ENCODE measurements around the gene MMP25. TPM values are rescaled to one million over a fixed set of nuclear protein-coding genes. Genes with fewer than 3 reads are reported as not detected.

The MMP25 gene
- total RNA-seq, 4 donors from 2014 or later, result under 0.01 to 4.5 (median 0.12) TPM

GRCh38 chr16:3007957-3008689 is 38.2 kb upstream of the MMP25 start:
- intact Hi-C loops (cut with DNase I), result no loop called here
- no peaks in the 10 kb centered on the region for H3K36me3 ChIP-seq
- peaks cover 0 to 86% (median 23%) of the 10 kb centered on the region in 4 donors for H3K27me3 ChIP-seq
- peak overlapping the region in 1 of 4 donors; percentile 16 for H3K4me3 ChIP-seq
- TF ChIP-seq POLR2AphosphoS5 (IDR thresholded peaks at IDR 0.05) (no peak), CTCF (IDR thresholded peaks at IDR 0.05) (no peak), EP300 (IDR thresholded peaks at IDR 0.05) (no peak), POLR2A (IDR thresholded peaks at IDR 0.05; ENCODE audit: low read depth) (no peak)
- H3K4me1 ChIP-seq, result peaks cover 3 to 18% (median 12%) of the 10 kb centered on the region in 4 donors
- H3K27ac ChIP-seq (replicated peaks in 1 of 4), result no peak overlapping the region
- no peak for DNase-seq (ENCODE audit: extremely low spot score)
- WGBS, result 29% methylated on average over 13 of the region's 17 CpGs
- no peaks in the 10 kb centered on the region for H3K9me3 ChIP-seq

- H3K36me3 ChIP-seq, result no peaks in the 10 kb centered on the region
- no peak for DNase-seq (ENCODE audit: extremely low spot score)
- TF ChIP-seq POLR2A (IDR thresholded peaks at IDR 0.05; ENCODE audit: low read depth) (no peak), POLR2AphosphoS5 (IDR thresholded peaks at IDR 0.05) (no peak), EP300 (IDR thresholded peaks at IDR 0.05) (no peak), CTCF (IDR thresholded peaks at IDR 0.05) (no peak)
- H3K4me3 ChIP-seq, result no peak overlapping the region
- peaks cover 3 to 15% (median 9%) of the 10 kb centered on the region in 4 donors for H3K4me1 ChIP-seq
- peaks cover 0 to 89% (median 23%) of the 10 kb centered on the region in 4 donors for H3K27me3 ChIP-seq
- no peak overlapping the region for H3K27ac ChIP-seq (replicated peaks in 1 of 4)
- WGBS, result 60% methylated on average over 4 of the region's 4 CpGs
- intact Hi-C loops (cut with DNase I), result no loop called here
- no peaks in the 10 kb centered on the region for H3K9me3 ChIP-seq
These were observed 37.7 kb upstream of the MMP25 start for GRCh38 chr16:3008690-3009037.

- peaks cover 0 to 97% (median 22%) of the 10 kb centered on the region in 4 donors for H3K27me3 ChIP-seq
- H3K4me1 ChIP-seq, result peaks cover 3 to 10% (median 4%) of the 10 kb centered on the region in 4 donors
- no peak overlapping the region for H3K4me3 ChIP-seq
- H3K36me3 ChIP-seq, result no peaks in the 10 kb centered on the region
- no peak for DNase-seq (ENCODE audit: extremely low spot score)
- TF ChIP-seq POLR2A (IDR thresholded peaks at IDR 0.05; ENCODE audit: low read depth) (no peak), CTCF (IDR thresholded peaks at IDR 0.05) (no peak), EP300 (IDR thresholded peaks at IDR 0.05) (no peak), POLR2AphosphoS5 (IDR thresholded peaks at IDR 0.05) (no peak)
- 56% methylated on average over 21 of the region's 21 CpGs for WGBS
- H3K9me3 ChIP-seq, result no peaks in the 10 kb centered on the region
- no peak overlapping the region for H3K27ac ChIP-seq (replicated peaks in 1 of 4)
- intact Hi-C loops (cut with DNase I), result no loop called here
These were observed 36.6 kb upstream of the MMP25 start for GRCh38 chr16:3009568-3010390.

- H3K27me3 ChIP-seq, result peaks cover 0 to 96% (median 21%) of the 10 kb centered on the region in 4 donors
- H3K4me1 ChIP-seq, result peaks cover 0 to 4% (median 0%) of the 10 kb centered on the region in 4 donors
- TF ChIP-seq POLR2A (IDR thresholded peaks at IDR 0.05; ENCODE audit: low read depth), result no peak
- H3K27ac ChIP-seq (replicated peaks in 1 of 4), result no peak overlapping the region
- no peaks in the 10 kb centered on the region for H3K9me3 ChIP-seq
- no peaks in the 10 kb centered on the region for H3K36me3 ChIP-seq
- WGBS, result 92% methylated on average over 8 of the region's 8 CpGs
- no peak for DNase-seq (ENCODE audit: extremely low spot score)
- no peak overlapping the region for H3K4me3 ChIP-seq
- intact Hi-C loops (cut with DNase I), result no loop called here
These were observed 35.9 kb upstream of the MMP25 start for GRCh38 chr16:3010510-3010909.

- 23% methylated on average over 13 of the region's 19 CpGs for WGBS
- Histone ChIP-seq H3K4me3 (no peak overlapping the region), H3K27me3 (peaks cover 0 to 85% (median 24%) of the 10 kb centered on the region in 4 donors), H3K4me1 (peaks cover 0 to 4% (median 0%) of the 10 kb centered on the region in 4 donors), H3K27ac (replicated peaks in 1 of 4) (no peak overlapping the region), H3K36me3 (no peaks in the 10 kb centered on the region), H3K9me3 (no peaks in the 10 kb centered on the region)
- TF ChIP-seq CTCF (IDR thresholded peaks at IDR 0.05) (no peak), EP300 (IDR thresholded peaks at IDR 0.05) (no peak), POLR2A (IDR thresholded peaks at IDR 0.05; ENCODE audit: low read depth) (no peak), POLR2AphosphoS5 (IDR thresholded peaks at IDR 0.05) (no peak)
- no peak for DNase-seq (ENCODE audit: extremely low spot score)
- intact Hi-C loops (cut with DNase I), result no loop called here
These were observed 34.1 kb upstream of the MMP25 start for GRCh38 chr16:3012246-3012645.
